Neural crest cell (in vitro differentiated cells): ENCODE measurements around the gene NEK11. TPM values are rescaled to one million over a fixed set of nuclear protein-coding genes. Genes with fewer than 3 reads are reported as not detected.
"Not testable (repeated sequence)": the region's sequence is repeated elsewhere in the genome, so short reads cannot be mapped to it uniquely, and the experiment has no call there.

Experiments
- DNase-seq: peaks from one replicate; pipeline ENCODE4 v3.0.0; 2021; ENCODE audit warnings: low read depth, mixed read lengths, low spot score
- H3K27ac Mint-ChIP-seq: one replicate; pipeline ENCODE4 v1.8.0; 2021; ENCODE audit warnings: mild to moderate bottlenecking, mixed read lengths; ENCODE audit not compliant: unreplicated experiment
- H3K27me3 Mint-ChIP-seq: 2 replicates; pipeline ENCODE4 v1.8.0; 2021; ENCODE audit warnings: low read depth, mild to moderate bottlenecking, mixed read lengths
- H3K36me3 Mint-ChIP-seq: 2 replicates; pipeline ENCODE4 v1.8.0; 2021; ENCODE audit warnings: low read depth, mild to moderate bottlenecking, mixed read lengths
- H3K4me1 Mint-ChIP-seq: 2 replicates; pipeline ENCODE4 v1.8.0; 2021; ENCODE audit warnings: mixed read lengths
- H3K4me3 Mint-ChIP-seq: one replicate; pipeline ENCODE4 v1.8.0; 2021; ENCODE audit warnings: mild to moderate bottlenecking, mixed read lengths
- H3K9me3 Mint-ChIP-seq: 2 replicates; pipeline ENCODE4 v1.8.0; 2021; ENCODE audit warnings: mixed read lengths
- CTCF ChIP-seq: fragments of 200-600 bp; sonication (generic); conservative IDR thresholded peaks from 2 replicates; pipeline ENCODE4 v1.5.0; 2021; ENCODE audit warnings: antibody characterized with exemption, mild to moderate bottlenecking
- total RNA-seq: library from RNA; stranded (reverse); gene quantifications from 2 replicates; pipeline ENCODE4 v1.2.1, GENCODE V29; 2021

Gene NEK11
- total RNA-seq, 1 donor from 2014 or later: 4.9 TPM

- no peaks in the 10 kb centered on the region for H3K4me1 Mint-ChIP-seq
- H3K9me3 Mint-ChIP-seq: no peaks in the 10 kb centered on the region
- no peak for DNase-seq
- no peaks in the 10 kb centered on the region for H3K27me3 Mint-ChIP-seq
- no peak overlapping the region for H3K27ac Mint-ChIP-seq
- H3K4me3 Mint-ChIP-seq: no peak overlapping the region
- peaks cover 25% of the 10 kb centered on the region for H3K36me3 Mint-ChIP-seq
- TF ChIP-seq CTCF: no peak
Observed at GRCh38 chr3:131370935-131371687, 344.4 kb downstream of the NEK11 start.

- H3K9me3 Mint-ChIP-seq: no peaks in the 10 kb centered on the region
- no peak overlapping the region for H3K27ac Mint-ChIP-seq
Observed at GRCh38 chr3:131371688-131372066, 345.0 kb downstream of the NEK11 start.

GRCh38 chr3:131374741-131375140 is 348.1 kb downstream of the NEK11 start:
- no peak for DNase-seq
- peaks cover 42% of the 10 kb centered on the region for H3K36me3 Mint-ChIP-seq
- peaks cover 4% of the 10 kb centered on the region for H3K9me3 Mint-ChIP-seq
- H3K27ac Mint-ChIP-seq: no peak overlapping the region
- no peaks in the 10 kb centered on the region for H3K4me1 Mint-ChIP-seq
- TF ChIP-seq CTCF: no peak
- no peak overlapping the region for H3K4me3 Mint-ChIP-seq
- no peaks in the 10 kb centered on the region for H3K27me3 Mint-ChIP-seq

More at GRCh38 chr3:131371688-131372066, 345.0 kb downstream of the NEK11 start:
- H3K4me1 Mint-ChIP-seq: no peaks in the 10 kb centered on the region
- no peak overlapping the region for H3K4me3 Mint-ChIP-seq
- no peaks in the 10 kb centered on the region for H3K27me3 Mint-ChIP-seq
- TF ChIP-seq CTCF: no peak
- no peak for DNase-seq
- peaks cover 28% of the 10 kb centered on the region for H3K36me3 Mint-ChIP-seq

GRCh38 chr3:131380821-131381444 is 354.3 kb downstream of the NEK11 start:
- peak overlapping the region; percentile 99 for H3K4me3 Mint-ChIP-seq
- DNase-seq, H3K9me3 Mint-ChIP-seq, H3K27me3 Mint-ChIP-seq: not testable (repeated sequence)
- H3K4me1 Mint-ChIP-seq: peaks cover 22% of the 10 kb centered on the region
- peak overlapping the region; percentile 99 for H3K27ac Mint-ChIP-seq
- H3K36me3 Mint-ChIP-seq: peaks cover 41% of the 10 kb centered on the region

GRCh38 chr3:131381445-131382291 is 355.0 kb downstream of the NEK11 start, which contains the start of gene NUDT16:
TSS of gene NUDT16 (plus strand) at chr3:131381774. CDS start at chr3:131381805, 31 bp downstream.
- peak within 1 kb of the TSS; percentile 99 for H3K27ac Mint-ChIP-seq
- no peak for TF ChIP-seq CTCF
- H3K36me3 Mint-ChIP-seq: peaks cover 41% of the 10 kb centered on the region
- peaks cover 10% of the 10 kb centered on the region for H3K9me3 Mint-ChIP-seq
- no peaks in the 10 kb centered on the region for H3K27me3 Mint-ChIP-seq
- peak within 1 kb of the TSS; percentile 99 for H3K4me3 Mint-ChIP-seq
- H3K4me1 Mint-ChIP-seq: peaks cover 22% of the 10 kb centered on the region
- DNase-seq: peak; percentile 96
